ENCODE data around the gene SMG6. TPM values are rescaled to one million over a fixed set of nuclear protein-coding genes. Genes with fewer than 3 reads are reported as not detected.
A peak's percentile ranks its signal among the peaks of the same experiment; 100 is the strongest.

The SMG6 gene
- total and polyA plus RNA-seq, 2 donors (not counting 3 experiments of a cell fraction or from before 2014, with no cell fraction given) = 40.1 to 42.2 TPM

DNA sequence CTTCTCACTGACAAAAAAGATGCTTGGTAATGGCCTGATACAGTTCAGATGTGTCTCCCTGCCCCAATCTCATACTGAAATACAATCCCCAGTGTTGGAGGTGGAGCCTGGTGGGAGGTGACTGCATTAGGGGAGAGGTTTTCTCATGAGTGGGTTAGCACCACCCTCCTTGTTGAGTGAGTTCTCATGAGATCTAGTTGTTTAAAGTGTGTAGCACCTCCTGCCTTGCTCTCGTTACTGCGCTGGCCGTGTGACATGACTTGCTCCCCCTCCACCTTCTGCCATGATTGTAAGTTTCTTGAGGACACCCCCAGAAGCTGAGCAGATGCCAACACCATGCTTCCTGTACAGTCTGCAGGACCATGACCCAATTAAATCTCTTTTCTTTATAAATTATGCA lies 27.7 kb upstream of the SMG6 start:
- no peak for DNase-seq (ENCODE audit: low read depth, low spot score)
- dilution Hi-C loops (cut with MboI; ENCODE audit: extremely low pct_ligation_motif_present, low sequenced_read_pairs) (no loop called here), intact Hi-C loops (cut with micrococcal nuclease) (loop anchor here (10.0 kb wide), 1 partner anchor 617 kb away; the partner anchor contains the start of gene TLCD2)
- no peak for FAIRE-seq
- POLR2A ChIA-PET = interaction anchor here (1.4 kb wide), 1 partner anchor 28 kb away, joined by 3 read pairs; the partner anchor contains the start of genes SMG6 and SRR
- H3K4me3 ChIP-seq (replicated peaks in 1 of 3; ENCODE audit: insufficient read depth in 1 of 3, low read depth in 1 of 3, low read length in 3 of 3) = no peak overlapping the region
- no peak overlapping the region for H3K9ac ChIP-seq (replicated peaks; ENCODE audit: extremely low read depth, insufficient read depth, low read length)
- no peak overlapping the region for H2AFZ ChIP-seq (ENCODE audit: low read depth, low read length)
- peaks cover 37% of the 10 kb centered on the region for H3K79me2 ChIP-seq (ENCODE audit: control insufficient read depth, insufficient read depth, low read length)
- H4K20me1 ChIP-seq (replicated peaks; ENCODE audit: control insufficient read depth, extremely low read depth, insufficient read depth, low read length) = no peaks in the 10 kb centered on the region
- no TSS peak for BruUV-seq (replicated peaks)
- peaks cover 9% of the 10 kb centered on the region for H3K4me1 ChIP-seq (ENCODE audit: control insufficient read depth, extremely low read depth, insufficient read depth, low read length)
- H3K9me1 ChIP-seq (replicated peaks; ENCODE audit: control insufficient read depth, extremely low read depth, insufficient read depth, low read length) = no peaks in the 10 kb centered on the region
- CTCF ChIA-PET = interaction anchor here (0.9 to 1.7 kb wide), 4 partner anchors 8 to 277 kb away, joined by 3 read pairs; partner anchors contain the start of gene HIC1
- peaks cover 28 to 35% of the 10 kb centered on the region in 2 experiments for H3K36me3 ChIP-seq (ENCODE audit: control insufficient read depth in 2 of 2, extremely low read depth in 1 of 2, insufficient read depth in 2 of 2, low read length in 2 of 2)
- no peaks in the 10 kb centered on the region for H3K27me3 ChIP-seq (ENCODE audit: control insufficient read depth in 2 of 2, insufficient read depth in 2 of 2, low read length in 2 of 2)
- H3K4me2 ChIP-seq (ENCODE audit: insufficient read depth, low read length) = no peak overlapping the region
- H3K27ac ChIP-seq (ENCODE audit: insufficient read depth, low read depth, low read length) = no peak overlapping the region
- no peak for TF ChIP-seq FOS (IDR thresholded peaks at IDR 0.05; ENCODE audit: borderline replicate concordance, insufficient read depth, low read length)
- TF ChIP-seq MYC (IDR thresholded peaks at IDR 0.05; ENCODE audit: low read depth, low read length) = no peak
- TF ChIP-seq EZH2 (IDR thresholded peaks at IDR 0.05; ENCODE audit: borderline replicate concordance, low read depth, low read length, severe bottlenecking) = no peak
- no peaks in the 10 kb centered on the region for H3K9me3 ChIP-seq (replicated peaks; ENCODE audit: control insufficient read depth, insufficient read depth, low read length)

DNA sequence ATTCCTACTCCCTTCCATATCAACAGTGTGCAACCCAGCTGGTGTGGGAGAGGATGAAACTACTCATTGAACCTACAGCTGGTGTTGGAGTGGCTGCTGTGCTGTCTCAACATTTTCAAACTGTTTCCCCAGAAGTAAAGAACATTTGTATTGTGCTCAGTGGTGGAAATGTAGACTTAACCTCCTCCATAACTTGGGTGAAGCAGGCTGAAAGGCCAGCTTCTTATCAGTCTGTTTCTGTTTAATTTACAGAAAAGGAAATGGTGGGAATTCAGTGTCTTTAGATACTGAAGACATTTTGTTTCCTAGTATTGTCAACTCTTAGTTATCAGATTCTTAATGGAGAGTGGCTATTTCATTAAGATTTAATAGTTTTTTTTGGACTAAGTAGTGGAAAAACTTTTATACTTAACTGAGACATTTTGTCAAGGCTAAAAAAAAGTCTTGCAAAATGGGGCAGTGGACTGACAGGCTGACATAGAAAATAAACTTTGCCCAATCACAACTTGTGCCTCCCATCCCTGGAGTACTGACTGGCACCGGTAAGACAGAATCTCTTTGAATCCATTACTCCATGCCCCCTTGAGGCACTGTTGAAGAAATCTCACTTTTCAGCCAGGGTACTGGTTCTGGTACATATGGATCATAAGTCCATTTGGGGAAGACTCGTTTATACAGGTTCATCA lies 20.2 kb upstream of the SMG6 start:
- H3K4me2 ChIP-seq (ENCODE audit: insufficient read depth, low read length) = no peak overlapping the region
- no peak overlapping the region for H3K4me3 ChIP-seq (replicated peaks in 1 of 3; ENCODE audit: insufficient read depth in 1 of 3, low read depth in 1 of 3, low read length in 3 of 3)
- H2AFZ ChIP-seq (ENCODE audit: low read depth, low read length) = no peak overlapping the region
- intact Hi-C loops (cut with micrococcal nuclease) = no loop called here
- ChIA-PET CTCF (interaction anchor here (1.3 kb wide), 1 partner anchor 16 kb away, joined by 4 read pairs; no protein-coding TSS in a partner anchor), POLR2A (no interaction called here)
- H3K9me3 ChIP-seq (replicated peaks; ENCODE audit: control insufficient read depth, insufficient read depth, low read length) = no peaks in the 10 kb centered on the region
- H3K36me3 ChIP-seq (ENCODE audit: control insufficient read depth in 2 of 2, extremely low read depth in 1 of 2, insufficient read depth in 2 of 2, low read length in 2 of 2) = peaks cover 9 to 21% of the 10 kb centered on the region in 2 experiments
- TF ChIP-seq, protein P1, sequence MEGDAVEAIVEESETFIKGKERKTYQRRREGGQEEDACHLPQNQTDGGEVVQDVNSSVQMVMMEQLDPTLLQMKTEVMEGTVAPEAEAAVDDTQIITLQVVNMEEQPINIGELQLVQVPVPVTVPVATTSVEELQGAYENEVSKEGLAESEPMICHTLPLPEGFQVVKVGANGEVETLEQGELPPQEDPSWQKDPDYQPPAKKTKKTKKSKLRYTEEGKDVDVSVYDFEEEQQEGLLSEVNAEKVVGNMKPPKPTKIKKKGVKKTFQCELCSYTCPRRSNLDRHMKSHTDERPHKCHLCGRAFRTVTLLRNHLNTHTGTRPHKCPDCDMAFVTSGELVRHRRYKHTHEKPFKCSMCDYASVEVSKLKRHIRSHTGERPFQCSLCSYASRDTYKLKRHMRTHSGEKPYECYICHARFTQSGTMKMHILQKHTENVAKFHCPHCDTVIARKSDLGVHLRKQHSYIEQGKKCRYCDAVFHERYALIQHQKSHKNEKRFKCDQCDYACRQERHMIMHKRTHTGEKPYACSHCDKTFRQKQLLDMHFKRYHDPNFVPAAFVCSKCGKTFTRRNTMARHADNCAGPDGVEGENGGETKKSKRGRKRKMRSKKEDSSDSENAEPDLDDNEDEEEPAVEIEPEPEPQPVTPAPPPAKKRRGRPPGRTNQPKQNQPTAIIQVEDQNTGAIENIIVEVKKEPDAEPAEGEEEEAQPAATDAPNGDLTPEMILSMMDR (IDR thresholded peaks at IDR 0.05; ENCODE audit: extremely low read depth in 1 of 2, insufficient read depth in 1 of 2, low read depth in 1 of 2, low read length in 2 of 2) = no peak
- no TSS peak for BruUV-seq (replicated peaks)
- no peak overlapping the region for H3K9ac ChIP-seq (replicated peaks; ENCODE audit: extremely low read depth, insufficient read depth, low read length)
- no peaks in the 10 kb centered on the region for H3K27me3 ChIP-seq (ENCODE audit: control insufficient read depth in 2 of 2, insufficient read depth in 2 of 2, low read length in 2 of 2)
- dilution Hi-C loops (cut with MboI; ENCODE audit: extremely low pct_ligation_motif_present, low sequenced_read_pairs) = no loop called here
- no peaks in the 10 kb centered on the region for H3K79me2 ChIP-seq (ENCODE audit: control insufficient read depth, insufficient read depth, low read length)
- DNase-seq (ENCODE audit: low read depth, low spot score) (peak; percentile 90), FAIRE-seq (no peak)
- H3K27ac ChIP-seq (ENCODE audit: insufficient read depth, low read depth, low read length) = no peak overlapping the region
- H4K20me1 ChIP-seq (replicated peaks; ENCODE audit: control insufficient read depth, extremely low read depth, insufficient read depth, low read length) = no peaks in the 10 kb centered on the region
- no peaks in the 10 kb centered on the region for H3K4me1 ChIP-seq (ENCODE audit: control insufficient read depth, extremely low read depth, insufficient read depth, low read length)
- no peaks in the 10 kb centered on the region for H3K9me1 ChIP-seq (replicated peaks; ENCODE audit: control insufficient read depth, extremely low read depth, insufficient read depth, low read length)
